ENCODE data around the gene PARVA. TPM values are rescaled to one million over a fixed set of nuclear protein-coding genes. Genes with fewer than 3 reads are reported as not detected.
A peak's percentile ranks its signal among the peaks of the same experiment; 100 is the strongest.

Gene PARVA
- total RNA-seq, 1 donor from 2014 or later, result 106 TPM

DNA sequence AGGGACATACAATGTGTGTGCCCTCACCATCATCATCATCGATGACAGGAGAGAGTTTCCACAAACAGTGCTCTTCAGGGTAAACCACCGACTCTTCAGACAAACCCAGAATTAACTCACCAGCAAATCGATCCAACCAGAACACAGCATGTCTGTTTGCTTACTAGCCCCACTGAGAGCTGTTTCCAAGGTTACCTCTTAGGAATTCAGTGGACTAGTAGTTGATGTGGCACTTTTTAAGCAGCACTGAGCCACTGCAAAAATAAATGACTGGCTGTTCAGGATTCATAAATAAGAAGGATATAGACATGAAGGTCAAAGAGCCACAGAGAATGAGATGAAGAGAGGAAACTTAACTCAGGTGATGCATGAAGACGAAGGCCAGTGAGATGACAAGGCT lies 83.1 kb downstream of the PARVA start:
- Histone ChIP-seq H3K36me3 (ENCODE audit: insufficient read depth, low read length) (no peaks in the 10 kb centered on the region), H3K27me3 (ENCODE audit: insufficient read depth, low read length) (no peaks in the 10 kb centered on the region), H3K4me3 (ENCODE audit: insufficient read depth, low read depth, low read length) (no peak overlapping the region), H3K4me2 (ENCODE audit: low read length) (no peak overlapping the region), H3K9ac (ENCODE audit: low read length) (no peak overlapping the region), H3K79me2 (ENCODE audit: insufficient read depth, low read length) (peaks cover 98% of the 10 kb centered on the region), H3K9me3 (ENCODE audit: insufficient read depth, low read depth, low read length) (no peaks in the 10 kb centered on the region), H3K4me1 (ENCODE audit: insufficient read depth, low read length) (peaks cover 21% of the 10 kb centered on the region), H4K20me1 (ENCODE audit: insufficient read depth, low read length) (peaks cover 87% of the 10 kb centered on the region), H2AFZ (ENCODE audit: low read depth, low read length) (no peak overlapping the region), H3K27ac (ENCODE audit: low read depth, low read length) (no peak overlapping the region)
- H3K27me3 Mint-ChIP-seq (ENCODE audit: low read depth, unreplicated experiment), result no peaks in the 10 kb centered on the region
- peak overlapping the region; percentile 69 for H3K27ac Mint-ChIP-seq (ENCODE audit: unreplicated experiment)
- H3K4me3 Mint-ChIP-seq (ENCODE audit: unreplicated experiment), result no peak overlapping the region
- peaks cover 42% of the 10 kb centered on the region for H3K4me1 Mint-ChIP-seq (ENCODE audit: low read depth, unreplicated experiment)
- no peaks in the 10 kb centered on the region for H3K9me3 Mint-ChIP-seq (ENCODE audit: unreplicated experiment)
- H3K36me3 Mint-ChIP-seq (ENCODE audit: low read depth, unreplicated experiment), result peaks cover 8% of the 10 kb centered on the region
- FAIRE-seq (no peak), DNase-seq (ENCODE audit: low read depth) (peak; percentile 56)
- TF ChIP-seq, protein P1, sequence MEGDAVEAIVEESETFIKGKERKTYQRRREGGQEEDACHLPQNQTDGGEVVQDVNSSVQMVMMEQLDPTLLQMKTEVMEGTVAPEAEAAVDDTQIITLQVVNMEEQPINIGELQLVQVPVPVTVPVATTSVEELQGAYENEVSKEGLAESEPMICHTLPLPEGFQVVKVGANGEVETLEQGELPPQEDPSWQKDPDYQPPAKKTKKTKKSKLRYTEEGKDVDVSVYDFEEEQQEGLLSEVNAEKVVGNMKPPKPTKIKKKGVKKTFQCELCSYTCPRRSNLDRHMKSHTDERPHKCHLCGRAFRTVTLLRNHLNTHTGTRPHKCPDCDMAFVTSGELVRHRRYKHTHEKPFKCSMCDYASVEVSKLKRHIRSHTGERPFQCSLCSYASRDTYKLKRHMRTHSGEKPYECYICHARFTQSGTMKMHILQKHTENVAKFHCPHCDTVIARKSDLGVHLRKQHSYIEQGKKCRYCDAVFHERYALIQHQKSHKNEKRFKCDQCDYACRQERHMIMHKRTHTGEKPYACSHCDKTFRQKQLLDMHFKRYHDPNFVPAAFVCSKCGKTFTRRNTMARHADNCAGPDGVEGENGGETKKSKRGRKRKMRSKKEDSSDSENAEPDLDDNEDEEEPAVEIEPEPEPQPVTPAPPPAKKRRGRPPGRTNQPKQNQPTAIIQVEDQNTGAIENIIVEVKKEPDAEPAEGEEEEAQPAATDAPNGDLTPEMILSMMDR (IDR thresholded peaks at IDR 0.05; ENCODE audit: insufficient read depth, low read depth, low read length), result no peak
- TF ChIP-seq EZH2 (IDR thresholded peaks at IDR 0.05; ENCODE audit: insufficient read depth, low read length), result no peak

DNA sequence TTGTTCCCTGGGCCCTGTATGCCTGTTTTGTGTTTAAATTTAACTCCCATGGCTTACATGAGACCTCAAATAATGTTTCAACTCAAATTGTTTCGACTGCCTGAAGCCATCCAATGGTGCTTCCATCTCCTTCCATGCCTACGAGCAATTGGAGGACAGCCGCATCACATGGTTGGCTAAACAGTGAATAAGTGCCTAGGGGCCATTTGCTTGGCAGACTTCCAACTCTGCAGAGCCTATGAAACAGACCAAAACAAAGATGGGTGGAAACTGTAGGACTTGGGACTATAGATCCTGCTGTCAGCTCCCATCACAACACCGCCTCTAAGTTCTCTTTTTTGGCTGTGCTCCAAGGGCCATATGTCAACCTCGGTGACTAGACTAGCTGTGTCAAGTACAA lies 84.1 kb downstream of the PARVA start:
- TF ChIP-seq, protein P1 (IDR thresholded peaks at IDR 0.05; ENCODE audit: insufficient read depth, low read depth, low read length), result no peak
- no peak for TF ChIP-seq EZH2 (IDR thresholded peaks at IDR 0.05; ENCODE audit: insufficient read depth, low read length)
- DNase-seq (ENCODE audit: low read depth), result no peak
- Histone ChIP-seq H3K9ac (ENCODE audit: low read length) (no peak overlapping the region), H3K27ac (ENCODE audit: low read depth, low read length) (no peak overlapping the region), H3K4me3 (ENCODE audit: insufficient read depth, low read depth, low read length) (no peak overlapping the region), H2AFZ (ENCODE audit: low read depth, low read length) (no peak overlapping the region), H4K20me1 (ENCODE audit: insufficient read depth, low read length) (peaks cover 81% of the 10 kb centered on the region), H3K4me2 (ENCODE audit: low read length) (no peak overlapping the region), H3K9me3 (ENCODE audit: insufficient read depth, low read depth, low read length) (no peaks in the 10 kb centered on the region), H3K27me3 (ENCODE audit: insufficient read depth, low read length) (no peaks in the 10 kb centered on the region), H3K79me2 (ENCODE audit: insufficient read depth, low read length) (peaks cover 96% of the 10 kb centered on the region), H3K36me3 (ENCODE audit: insufficient read depth, low read length) (no peaks in the 10 kb centered on the region), H3K4me1 (ENCODE audit: insufficient read depth, low read length) (peaks cover 11% of the 10 kb centered on the region)
- Mint-ChIP-seq H3K27ac (ENCODE audit: unreplicated experiment) (no peak overlapping the region), H3K27me3 (ENCODE audit: low read depth, unreplicated experiment) (no peaks in the 10 kb centered on the region), H3K36me3 (ENCODE audit: low read depth, unreplicated experiment) (peaks cover 8% of the 10 kb centered on the region), H3K4me3 (ENCODE audit: unreplicated experiment) (no peak overlapping the region), H3K4me1 (ENCODE audit: low read depth, unreplicated experiment) (peaks cover 32% of the 10 kb centered on the region), H3K9me3 (ENCODE audit: unreplicated experiment) (no peaks in the 10 kb centered on the region)
- no peak for FAIRE-seq

DNA sequence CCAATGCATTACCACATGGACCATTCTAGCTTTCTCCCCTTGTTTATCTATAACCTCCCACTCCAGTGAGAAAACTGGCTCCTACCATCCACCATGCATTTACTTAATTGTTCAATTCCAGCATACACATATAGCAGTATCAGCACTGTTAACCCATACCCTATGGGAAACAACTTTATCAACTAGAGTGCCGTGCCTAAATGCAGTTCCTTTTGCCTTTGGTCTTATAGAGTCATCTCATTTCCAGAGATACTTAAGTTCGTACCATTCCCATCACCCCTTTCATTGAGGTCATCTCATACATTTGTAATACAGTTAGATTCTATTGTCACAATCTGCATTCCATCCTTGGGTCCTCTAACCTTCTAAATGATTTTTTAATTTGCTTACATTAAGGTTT lies 86.9 kb downstream of the PARVA start:
- Histone ChIP-seq H3K4me3 (ENCODE audit: insufficient read depth, low read depth, low read length) (no peak overlapping the region), H3K79me2 (ENCODE audit: insufficient read depth, low read length) (peaks cover 96% of the 10 kb centered on the region), H3K27me3 (ENCODE audit: insufficient read depth, low read length) (no peaks in the 10 kb centered on the region), H3K4me1 (ENCODE audit: insufficient read depth, low read length) (peaks cover 6% of the 10 kb centered on the region), H3K9ac (ENCODE audit: low read length) (no peak overlapping the region), H3K27ac (ENCODE audit: low read depth, low read length) (no peak overlapping the region), H3K4me2 (ENCODE audit: low read length) (no peak overlapping the region), H3K36me3 (ENCODE audit: insufficient read depth, low read length) (no peaks in the 10 kb centered on the region), H3K9me3 (ENCODE audit: insufficient read depth, low read depth, low read length) (no peaks in the 10 kb centered on the region), H2AFZ (ENCODE audit: low read depth, low read length) (no peak overlapping the region), H4K20me1 (ENCODE audit: insufficient read depth, low read length) (peaks cover 74% of the 10 kb centered on the region)
- no peak for DNase-seq (ENCODE audit: low read depth)
- TF ChIP-seq EZH2 (IDR thresholded peaks at IDR 0.05; ENCODE audit: insufficient read depth, low read length), result no peak
- Mint-ChIP-seq H3K9me3 (ENCODE audit: unreplicated experiment) (no peaks in the 10 kb centered on the region), H3K27ac (ENCODE audit: unreplicated experiment) (no peak overlapping the region), H3K36me3 (ENCODE audit: low read depth, unreplicated experiment) (peaks cover 8% of the 10 kb centered on the region), H3K4me3 (ENCODE audit: unreplicated experiment) (no peak overlapping the region), H3K4me1 (ENCODE audit: low read depth, unreplicated experiment) (peaks cover 16% of the 10 kb centered on the region), H3K27me3 (ENCODE audit: low read depth, unreplicated experiment) (no peaks in the 10 kb centered on the region)
- no peak for FAIRE-seq

Data from astrocyte (in vitro differentiated cells and primary cell).